T47D (cell line): ENCODE results near the gene LHFPL6.

ENCODE experiments used
- DNase-seq, 2 experiments: peaks; one replicate each; pipeline versions ENCODE4 v3.0.0 to v3.0.0-alpha.2; 2011 to 2012; ENCODE audit warnings: low read depth in 1 of 2, low spot score in 1 of 2
- JUND ChIP-seq: IDR thresholded peaks from 2 replicates; pipeline ENCODE4 v1.6.1; 2012; ENCODE audit warnings: low read depth
- in situ Hi-C: cut with HindIII; loops from 2 replicates; pipeline ENCODE4 v1.10.0; 2016; ENCODE audit warnings: low sequenced_read_pairs, low pct_unique_long_range_greater_than_20kb

Gene LHFPL6

GRCh38 chr13:39604756-39605155 is 1.8 kb upstream of the LHFPL6 start:
- in situ Hi-C loops: no loop called here
- TF ChIP-seq JUND: no peak
- no peak for DNase-seq

DNA sequence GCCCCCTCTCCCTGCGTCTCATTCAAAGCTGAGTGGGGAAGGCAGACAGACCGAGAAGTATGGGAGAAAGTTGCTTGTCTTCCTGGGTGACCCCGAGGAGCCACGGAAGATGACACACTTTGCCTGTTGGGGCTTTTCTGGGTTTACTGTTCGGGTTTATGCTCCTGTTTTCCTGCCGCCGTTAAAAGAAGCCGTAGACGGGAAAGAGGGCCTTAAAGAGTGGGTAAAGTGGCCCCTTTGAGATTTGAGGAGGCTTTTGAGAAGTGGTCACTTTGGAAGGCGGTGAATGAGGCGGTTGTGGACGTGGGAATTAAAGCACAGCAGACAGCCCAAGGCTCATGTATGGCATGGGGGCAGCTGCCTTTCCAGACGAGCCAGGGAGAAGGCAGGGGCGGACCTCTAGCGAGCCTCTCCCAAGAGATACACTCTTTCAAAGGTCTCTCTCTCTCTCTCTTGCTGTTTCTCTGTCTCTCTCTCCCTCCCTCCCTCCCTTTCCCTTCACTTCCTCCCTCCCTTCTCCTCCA is 493 bp upstream of the LHFPL6 start:
- DNase-seq: no peak
- TF ChIP-seq JUND: no peak
- in situ Hi-C loops: no loop called here

GRCh38 chr13:39602277-39602613 is 748 bp downstream of the LHFPL6 start:
- in situ Hi-C loops: no loop called here
- DNase-seq: no peak
- TF ChIP-seq JUND: no peak

DNA sequence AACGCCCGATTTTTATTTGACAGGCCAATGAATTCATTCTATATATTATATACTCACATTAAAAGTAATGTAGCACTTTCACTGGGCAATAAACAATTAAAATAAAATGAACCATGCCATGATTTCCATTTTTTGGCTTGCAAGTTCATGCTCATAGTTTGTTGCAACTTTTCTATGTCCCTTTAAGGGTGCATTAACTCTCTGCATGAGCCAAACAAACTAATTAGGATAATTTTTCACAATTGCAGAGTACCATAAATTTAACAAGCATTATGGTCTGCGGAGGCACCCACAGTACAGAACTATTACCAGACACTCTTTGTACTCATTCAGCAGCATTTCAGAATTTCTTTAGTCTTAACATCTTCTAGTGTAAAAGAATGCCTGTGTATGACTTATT is 1.4 kb downstream of the LHFPL6 start:
- no peak for TF ChIP-seq JUND
- in situ Hi-C loops: no loop called here

GRCh38 chr13:39600766-39601165 is 2.2 kb downstream of the LHFPL6 start:
- in situ Hi-C loops: no loop called here
- peak in 1 of 2 experiments; percentile 53 for DNase-seq
- no peak for TF ChIP-seq JUND

More for the DNA sequence above, 1.4 kb downstream of the LHFPL6 start:
- DNase-seq: no peak

GRCh38 chr13:39599842-39600241 is 3.2 kb downstream of the LHFPL6 start:
- TF ChIP-seq JUND: no peak

GRCh38 chr13:39599012-39599411 is 4.0 kb downstream of the LHFPL6 start:
- no peak for DNase-seq
- in situ Hi-C loops: no loop called here
- TF ChIP-seq JUND: no peak

More at GRCh38 chr13:39599842-39600241, 3.2 kb downstream of the LHFPL6 start:
- in situ Hi-C loops: no loop called here
- DNase-seq: no peak

- in situ Hi-C loops: no loop called here
- no peak for TF ChIP-seq JUND
- DNase-seq: no peak
These were observed 5.2 kb downstream of the LHFPL6 start for GRCh38 chr13:39597838-39598237.

DNA sequence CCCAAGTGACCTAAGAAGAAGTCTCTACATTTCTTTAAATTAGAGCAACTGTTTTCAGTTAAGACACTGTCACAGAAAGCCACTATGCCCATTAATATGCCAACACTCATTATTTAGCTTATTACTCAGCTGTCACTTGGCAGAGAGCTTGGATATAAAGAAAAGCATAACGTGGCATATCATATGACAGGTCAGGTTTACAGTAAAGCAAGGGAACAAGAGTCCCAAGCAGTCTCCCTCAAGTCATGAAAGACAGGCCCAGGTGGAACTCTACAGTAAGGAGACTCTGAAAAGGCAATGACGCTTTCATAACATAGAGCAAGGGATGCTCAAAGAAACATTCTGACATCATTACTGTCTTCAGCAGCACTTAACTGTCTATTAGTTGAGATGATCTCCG is 6.3 kb downstream of the LHFPL6 start:
- no peak for DNase-seq
- TF ChIP-seq JUND: no peak
- in situ Hi-C loops: no loop called here

- in situ Hi-C loops: no loop called here
- DNase-seq: no peak
- no peak for TF ChIP-seq JUND
These were observed 6.8 kb downstream of the LHFPL6 start for GRCh38 chr13:39596176-39596575.

DNA sequence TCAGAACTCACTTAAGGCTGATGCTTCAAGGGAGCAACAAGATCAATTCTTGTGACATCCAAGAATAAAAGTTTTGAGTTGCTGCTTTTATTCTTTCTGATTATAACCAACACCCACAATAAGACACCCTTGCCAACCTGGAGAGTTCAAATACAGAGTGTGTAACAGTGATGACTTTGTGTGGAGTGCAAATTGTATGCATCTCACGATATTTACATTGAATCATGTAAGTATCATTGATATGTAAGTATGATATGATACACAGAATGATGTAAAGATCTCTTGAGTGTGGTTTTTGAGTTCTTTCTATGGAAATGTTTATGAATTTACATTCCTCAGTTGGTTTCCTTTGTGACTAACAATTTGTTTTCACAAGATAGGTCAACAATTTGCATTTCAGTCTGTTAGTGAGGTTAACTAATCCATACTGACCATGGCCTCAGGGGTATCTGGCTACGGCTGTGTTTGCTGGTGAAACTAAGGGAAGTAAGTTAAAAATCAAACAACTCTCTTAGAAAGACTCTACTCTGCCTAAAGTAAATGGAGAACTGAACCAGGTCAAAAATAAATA is 12.4 kb downstream of the LHFPL6 start:
- no peak for TF ChIP-seq JUND
- DNase-seq: peak in 1 of 2 experiments; percentile 18
- in situ Hi-C loops: no loop called here

DNA sequence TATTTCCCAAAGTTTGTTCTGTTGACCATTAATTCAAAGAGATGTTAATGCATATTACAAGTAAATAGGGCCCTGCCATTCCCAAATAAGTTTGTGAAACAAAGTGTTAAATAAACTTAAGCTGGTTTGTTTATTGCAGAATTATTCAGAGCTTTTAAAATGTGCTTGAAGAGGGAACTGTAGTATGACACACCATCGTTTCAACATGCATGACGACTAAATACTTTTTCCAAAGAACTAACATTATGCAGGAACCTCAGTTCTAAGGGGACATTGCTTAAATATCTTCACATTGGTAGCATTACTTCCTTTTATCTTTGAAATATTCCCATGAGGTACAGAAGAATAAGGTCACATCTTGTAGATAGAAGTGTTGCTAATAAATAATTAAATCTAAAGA is 14.6 kb downstream of the LHFPL6 start:
- in situ Hi-C loops: no loop called here
- DNase-seq: no peak
- no peak for TF ChIP-seq JUND

DNA sequence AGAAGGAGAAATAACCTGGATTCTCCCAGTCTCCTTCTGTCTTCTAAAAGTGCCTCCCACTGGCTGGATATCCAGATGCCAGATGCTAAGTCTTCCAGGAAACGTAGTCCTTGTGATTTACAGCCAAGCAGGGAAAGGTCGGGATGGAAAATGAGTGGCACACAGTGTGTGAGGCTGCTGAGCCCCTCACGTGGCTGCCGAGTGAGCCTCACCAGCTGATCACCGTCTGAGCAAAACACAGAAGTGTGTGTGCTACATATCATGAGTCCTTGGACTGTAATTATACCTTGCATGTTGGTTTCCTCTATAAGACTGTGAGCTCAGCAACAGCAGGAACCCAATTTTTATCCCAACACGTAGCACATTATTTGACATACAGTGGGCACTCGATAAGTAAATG is 15.1 kb downstream of the LHFPL6 start:
- in situ Hi-C loops: no loop called here

DNA sequence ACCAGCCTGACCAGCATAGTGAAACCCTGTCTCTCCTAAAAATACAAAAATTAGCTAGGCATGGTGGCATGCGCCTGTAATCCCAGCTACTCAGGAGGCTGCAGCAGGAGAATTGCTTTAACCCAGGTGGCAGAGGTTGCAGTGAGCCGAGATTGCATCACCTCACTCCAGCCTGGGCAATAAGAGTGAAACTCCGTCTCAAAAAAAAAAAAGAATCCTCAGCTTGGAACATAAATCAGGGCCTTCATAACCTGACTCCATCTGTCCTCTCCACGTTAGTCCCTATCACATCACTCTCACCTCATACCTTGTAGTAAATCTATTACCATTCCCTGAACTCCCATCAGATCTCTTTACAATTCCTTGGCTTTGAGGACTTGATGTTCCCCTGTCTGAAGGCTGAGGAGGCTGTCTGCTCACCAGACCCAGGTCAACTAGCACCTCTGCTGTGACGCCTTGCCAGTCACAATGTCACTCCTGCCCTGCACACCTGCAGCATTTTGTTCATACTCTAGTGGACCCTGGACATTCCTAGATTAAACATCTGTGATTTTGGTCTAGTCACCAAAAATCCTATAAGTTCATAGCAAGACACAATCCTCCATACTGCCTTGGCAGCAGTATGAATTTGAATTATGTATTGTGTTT is 15.9 kb downstream of the LHFPL6 start:
- TF ChIP-seq JUND: no peak
- in situ Hi-C loops: no loop called here
- no peak for DNase-seq

More for the DNA sequence above, 15.1 kb downstream of the LHFPL6 start:
- DNase-seq: no peak
- TF ChIP-seq JUND: no peak
